CD4-positive, alpha-beta T cell (primary cell): ENCODE data around the gene TESK1. TPM values are rescaled to one million over a fixed set of nuclear protein-coding genes. Genes with fewer than 3 reads are reported as not detected.

Experiments used
- ATAC-seq: fragments of 200-7000 bp; cut with Tn5 transposase; one replicate; pipeline ENCODE4 v1.10.0; 2022; ENCODE audit warnings: mild to moderate bottlenecking; ENCODE audit not compliant: poor library complexity
- CTCF ChIA-PET: fragments of 350-600 bp; sonication (Branson Sonifier 250); formaldehyde crosslinking; loops from one replicate; lab custom pipeline; 2021; ENCODE audit warnings: antibody characterized with exemption, inconsistent platforms; lab: Charles Lee
- POLR2A ChIA-PET: fragments of 350-600 bp; sonication (Branson Sonifier 250); formaldehyde crosslinking; loops from one replicate; lab custom pipeline; 2021; ENCODE audit warnings: antibody characterized with exemption, inconsistent platforms; lab: Charles Lee
- DNase-seq, 14 experiments: peaks; one replicate each; pipeline ENCODE4 v3.0.0-alpha.2; 2013 to 2020; ENCODE audit warnings: mixed read lengths in 2 of 14
- H3K27ac ChIP-seq, 2 donors: one replicate each; pipeline versions ENCODE4 v1.5.1 to v1.7.0; 2013; ENCODE audit warnings: low read length in 2 of 2, low read depth in 1 of 2, mild to moderate bottlenecking in 1 of 2
- H3K27me3 ChIP-seq, 2 experiments: 1 replicate in 1 of 2; 2 replicates in 1 of 2; pipeline versions ENCODE4 v1.6.1 to v1.7.0; 2013; ENCODE audit warnings: low read length in 2 of 2, control low read depth in 1 of 2, mild to moderate bottlenecking in 1 of 2, moderate library complexity in 1 of 2; ENCODE audit not compliant: insufficient read depth in 2 of 2, control insufficient read depth in 1 of 2
- H3K36me3 ChIP-seq: one replicate; pipeline ENCODE4 v1.6.1; 2013; ENCODE audit warnings: low read length, control low read depth; ENCODE audit not compliant: insufficient read depth
- H3K4me1 ChIP-seq: one replicate; pipeline ENCODE4 v1.6.1; 2013; ENCODE audit warnings: low read length, control low read depth; ENCODE audit not compliant: insufficient read depth
- H3K4me3 ChIP-seq: one replicate; pipeline ENCODE4 v1.5.1; 2013; ENCODE audit warnings: mild to moderate bottlenecking, low read length, moderate library complexity
- H3K9me3 ChIP-seq, 2 experiments: 1 replicate in 1 of 2; 2 replicates in 1 of 2; pipeline versions ENCODE4 v1.6.1 to v1.7.0; 2013; ENCODE audit warnings: low read length in 2 of 2, mild to moderate bottlenecking in 2 of 2, control low read depth in 1 of 2, moderate library complexity in 1 of 2; ENCODE audit not compliant: control insufficient read depth in 1 of 2, insufficient read depth in 1 of 2
- H3K27ac Mint-ChIP-seq: one replicate; pipeline ENCODE4 v1.8.0; 2020; ENCODE audit warnings: mixed read lengths
- H3K27me3 Mint-ChIP-seq: one replicate; pipeline ENCODE4 v1.8.0; 2021; ENCODE audit warnings: mixed read lengths
- H3K36me3 Mint-ChIP-seq: one replicate; pipeline ENCODE4 v1.8.0; 2021; ENCODE audit warnings: low read depth, mixed read lengths
- H3K4me1 Mint-ChIP-seq: one replicate; pipeline ENCODE4 v1.8.0; 2021; ENCODE audit warnings: low read depth, mixed read lengths
- H3K4me3 Mint-ChIP-seq: one replicate; pipeline ENCODE4 v1.8.0; 2020; ENCODE audit warnings: mild to moderate bottlenecking, mixed read lengths
- H3K9me3 Mint-ChIP-seq: one replicate; pipeline ENCODE4 v1.8.0; 2020; ENCODE audit warnings: mixed read lengths
- intact Hi-C, 2 experiments: fragments of 100-400 bp; cut with DNase I in 1 of 2; cut with micrococcal nuclease in 1 of 2; formaldehyde crosslinking; loops; one replicate each; pipeline versions ENCODE4 v1.15.1 to v1.9.0; 2023 to 2025; cut with DNase I, micrococcal nuclease
- total RNA-seq, 174 experiments: library from RNA in 2 of 174; stranded (reverse) in 2 of 174; gene quantifications; one replicate each; pipeline ENCODE4 v1.2.3 and lab custom pipeline; 2021 to 2026
- TF ChIP-seq, protein P1 (sequence below): fragments of 200-600 bp; IDR thresholded peaks from one replicate; pipeline ENCODE4 v1.8.0; 2022; ENCODE audit warnings: antibody characterized with exemption, mild to moderate bottlenecking

TESK1 gene
- total RNA-seq, 2 experiments from 2014 or later = 18.5 to 18.6 TPM

DNA sequence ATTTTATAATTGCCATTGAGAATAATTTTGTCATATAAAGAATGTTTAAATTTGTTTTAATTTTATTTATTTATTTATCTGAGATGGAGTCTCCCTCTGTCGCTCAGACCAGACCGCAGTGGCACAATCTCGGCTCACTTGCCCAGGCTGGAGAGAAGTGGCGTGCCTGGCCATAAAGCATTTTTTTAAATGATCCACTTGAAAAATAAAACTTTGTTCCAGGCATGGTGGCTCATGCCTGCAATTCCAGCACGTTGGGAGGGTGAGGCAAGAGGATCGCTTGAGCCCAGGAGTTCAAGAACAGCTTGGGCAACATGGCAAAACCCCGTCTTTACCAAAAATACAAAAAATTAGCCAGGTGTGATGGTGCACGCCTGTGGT lies 47.8 kb downstream of the TESK1 start:
- Mint-ChIP-seq H3K36me3 (peaks cover 31% of the 10 kb centered on the region), H3K27me3 (peaks cover 4% of the 10 kb centered on the region), H3K9me3 (peaks cover 2% of the 10 kb centered on the region), H3K27ac (peak overlapping the region; percentile 52), H3K4me1 (peaks cover 69% of the 10 kb centered on the region), H3K4me3 (no peak overlapping the region)
- Histone ChIP-seq H3K4me3 (no peak overlapping the region), H3K27me3 (no peaks in the 10 kb centered on the region), H3K27ac (no peak overlapping the region), H3K4me1 (peaks cover 74% of the 10 kb centered on the region), H3K9me3 (peaks cover 0 to 3% of the 10 kb centered on the region in 2 experiments), H3K36me3 (peaks cover 8% of the 10 kb centered on the region)
- ChIA-PET POLR2A (no interaction called here), CTCF (interaction anchor here (1.0 kb wide), 1 partner anchor 44 kb away, joined by 3 read pairs; no protein-coding TSS in a partner anchor)
- TF ChIP-seq, protein P1, sequence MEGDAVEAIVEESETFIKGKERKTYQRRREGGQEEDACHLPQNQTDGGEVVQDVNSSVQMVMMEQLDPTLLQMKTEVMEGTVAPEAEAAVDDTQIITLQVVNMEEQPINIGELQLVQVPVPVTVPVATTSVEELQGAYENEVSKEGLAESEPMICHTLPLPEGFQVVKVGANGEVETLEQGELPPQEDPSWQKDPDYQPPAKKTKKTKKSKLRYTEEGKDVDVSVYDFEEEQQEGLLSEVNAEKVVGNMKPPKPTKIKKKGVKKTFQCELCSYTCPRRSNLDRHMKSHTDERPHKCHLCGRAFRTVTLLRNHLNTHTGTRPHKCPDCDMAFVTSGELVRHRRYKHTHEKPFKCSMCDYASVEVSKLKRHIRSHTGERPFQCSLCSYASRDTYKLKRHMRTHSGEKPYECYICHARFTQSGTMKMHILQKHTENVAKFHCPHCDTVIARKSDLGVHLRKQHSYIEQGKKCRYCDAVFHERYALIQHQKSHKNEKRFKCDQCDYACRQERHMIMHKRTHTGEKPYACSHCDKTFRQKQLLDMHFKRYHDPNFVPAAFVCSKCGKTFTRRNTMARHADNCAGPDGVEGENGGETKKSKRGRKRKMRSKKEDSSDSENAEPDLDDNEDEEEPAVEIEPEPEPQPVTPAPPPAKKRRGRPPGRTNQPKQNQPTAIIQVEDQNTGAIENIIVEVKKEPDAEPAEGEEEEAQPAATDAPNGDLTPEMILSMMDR = no peak
- ATAC-seq (no peak), DNase-seq (no peak)
- intact Hi-C loops = loop anchor here in 1 of 2 experiments (5.0 kb wide), 1 partner anchor 159 kb away; the partner anchor contains the start of gene SPAG8

DNA sequence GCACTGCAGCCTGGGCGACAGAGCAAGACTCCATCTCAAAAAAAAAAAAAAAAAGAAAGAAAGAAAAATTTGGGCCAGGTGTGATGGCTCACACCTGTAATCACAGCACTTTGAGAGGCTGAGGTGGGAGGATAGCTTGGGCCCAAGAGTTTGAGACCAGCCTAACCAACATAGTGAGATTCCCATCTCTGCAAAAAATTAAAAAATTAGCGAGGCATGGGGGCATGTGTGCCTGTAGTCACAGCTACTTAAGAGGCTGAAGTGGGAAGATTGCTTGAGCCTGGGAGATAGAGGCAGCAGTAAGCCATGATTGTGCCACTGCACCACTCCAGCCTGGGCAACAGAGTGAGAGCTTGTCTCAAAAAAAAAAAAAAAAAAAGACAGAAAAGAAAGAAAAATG lies 48.5 kb downstream of the TESK1 start:
- CTCF ChIA-PET = interaction anchor here (0.7 to 1.0 kb wide), 2 partner anchors 18 to 43 kb away, joined by 3 read pairs; no protein-coding TSS in a partner anchor

DNA sequence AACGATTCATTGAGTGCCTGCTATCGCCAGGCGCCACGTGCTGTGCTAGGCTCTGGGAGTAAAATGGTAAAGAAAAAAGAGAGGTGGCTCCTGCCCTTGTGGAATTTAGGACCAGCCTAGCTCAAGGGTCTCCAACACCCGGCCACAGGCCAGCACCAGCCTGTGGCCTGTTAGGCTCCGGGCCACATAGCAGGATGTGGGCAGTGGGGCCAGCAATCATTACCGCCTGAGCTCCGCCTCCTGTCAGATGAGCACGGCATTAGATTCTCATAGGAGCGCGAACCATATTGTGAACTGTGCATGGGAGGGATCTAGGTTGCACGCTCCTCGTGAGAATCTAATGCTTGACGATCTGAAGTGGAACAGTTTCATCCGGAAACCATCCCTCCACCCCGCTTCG lies 51.3 kb downstream of the TESK1 start:
- Histone ChIP-seq H3K4me1 (peaks cover 71% of the 10 kb centered on the region), H3K27me3 (no peaks in the 10 kb centered on the region), H3K9me3 (peaks cover 0 to 4% of the 10 kb centered on the region in 2 experiments), H3K4me3 (no peak overlapping the region), H3K36me3 (peaks cover 14% of the 10 kb centered on the region), H3K27ac (peak overlapping the region in 1 of 2 donors; percentile 100)
- Mint-ChIP-seq H3K27ac (peak overlapping the region; percentile 100), H3K36me3 (peaks cover 47% of the 10 kb centered on the region), H3K9me3 (peaks cover 3% of the 10 kb centered on the region), H3K4me3 (peak overlapping the region; percentile 96), H3K27me3 (peaks cover 8% of the 10 kb centered on the region), H3K4me1 (peaks cover 66% of the 10 kb centered on the region)
- TF ChIP-seq, protein P1 = no peak
- ATAC-seq (no peak), DNase-seq (peak in 2 of 14 experiments; percentile 36 to 44)
- ChIA-PET CTCF (interaction anchor here (2.7 to 6.2 kb wide), 7 partner anchors 9 to 100 kb away, joined by 15 to 94 read pairs (median 22); partner anchors contain the start of genes CD72, CREB3, SIT1 and TLN1), POLR2A (interaction anchor here (0.7 to 5.1 kb wide), 9 partner anchors 8 to 156 kb away, joined by 3 to 175 read pairs (median 8); partner anchors contain the start of genes ARHGEF39, SPAG8 and TESK1)
- intact Hi-C loops = loop anchor here (2.0 to 5.0 kb wide), 3 partner anchors 39 to 171 kb away; partner anchors contain the start of genes CD72 (in 2 of the 2), CREB3 (in 1 of the 2), FAM221B (in 1 of the 2) and TLN1 (in 1 of the 2)

More for the DNA sequence above, 48.5 kb downstream of the TESK1 start:
- Histone ChIP-seq H3K4me1 (peaks cover 69% of the 10 kb centered on the region), H3K27me3 (no peaks in the 10 kb centered on the region), H3K9me3 (peaks cover 0 to 4% of the 10 kb centered on the region in 2 experiments), H3K4me3 (no peak overlapping the region), H3K27ac (peak overlapping the region in 1 of 2 donors; percentile 2), H3K36me3 (peaks cover 7% of the 10 kb centered on the region)
- DNase-seq (no peak), ATAC-seq (no peak)
- TF ChIP-seq, protein P1 = no peak
- Mint-ChIP-seq H3K4me1 (peaks cover 65% of the 10 kb centered on the region), H3K27ac (peak overlapping the region; percentile 52), H3K27me3 (peaks cover 8% of the 10 kb centered on the region), H3K9me3 (peaks cover 3% of the 10 kb centered on the region), H3K36me3 (peaks cover 33% of the 10 kb centered on the region), H3K4me3 (no peak overlapping the region)
- intact Hi-C loops = loop anchor here in 1 of 2 experiments (5.0 kb wide), 1 partner anchor 159 kb away; the partner anchor contains the start of gene SPAG8
- POLR2A ChIA-PET = no interaction called here
